Measurements from ENCODE around the gene TVP23C.

The TVP23C gene

DNA sequence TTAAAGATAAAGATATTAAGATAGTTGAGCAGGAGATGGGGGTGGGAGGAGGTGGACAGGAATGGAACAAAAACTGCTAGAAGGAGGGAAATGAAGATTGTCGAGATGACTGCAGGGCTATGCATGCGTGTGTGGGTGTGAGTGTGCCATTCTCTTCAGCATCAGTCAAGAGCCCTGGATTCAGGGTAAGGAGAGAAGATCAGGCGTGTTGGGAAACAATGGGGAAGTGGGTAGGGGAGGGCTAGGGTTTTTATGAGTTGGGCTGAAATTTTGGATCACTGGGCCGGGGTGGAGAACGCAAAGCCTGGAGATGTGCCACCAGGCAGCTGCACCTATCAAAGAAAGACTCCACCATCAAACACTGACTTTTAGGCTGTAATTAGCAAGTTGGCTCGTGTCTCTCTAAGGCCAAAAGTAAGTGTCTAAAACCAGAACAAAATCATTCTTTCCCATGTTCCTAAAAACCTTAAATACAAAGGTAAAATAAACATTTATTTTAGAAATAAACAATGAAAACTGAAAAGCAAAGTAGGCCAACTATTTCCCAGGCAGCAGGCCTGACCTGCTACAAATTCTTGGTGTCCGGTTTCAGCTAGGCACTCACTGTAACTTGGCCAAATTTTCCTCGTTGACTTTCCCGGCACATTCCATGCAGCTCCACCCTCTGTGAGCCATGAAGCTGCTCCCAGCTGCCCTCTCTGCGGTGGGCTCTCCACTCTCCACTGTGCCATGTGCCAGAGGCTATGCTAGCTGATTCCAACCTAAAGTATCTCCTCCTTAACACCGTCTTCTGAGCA, 100.1 kb downstream of the TVP23C start:
- DNase-seq = no peak

DNA sequence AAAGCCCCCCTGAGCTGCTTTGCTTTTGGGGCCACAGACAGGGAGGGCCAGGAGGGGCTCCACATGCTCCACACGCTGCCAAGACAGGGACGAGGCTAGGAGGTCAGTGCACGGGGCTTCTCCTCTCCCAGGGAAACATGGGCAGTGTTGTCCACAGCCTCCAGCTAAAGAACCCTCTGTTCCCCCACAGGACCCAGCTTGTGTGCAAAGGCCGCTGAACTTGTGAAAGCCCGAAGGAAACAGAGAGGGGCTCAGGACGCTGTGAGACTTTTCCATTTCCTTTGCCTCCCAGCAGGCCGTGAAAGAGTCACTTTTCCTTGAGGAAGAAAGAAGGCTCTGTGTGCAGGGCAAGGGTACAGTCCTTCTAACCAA, 105.6 kb downstream of the TVP23C start:
- DNase-seq = no peak

DNA sequence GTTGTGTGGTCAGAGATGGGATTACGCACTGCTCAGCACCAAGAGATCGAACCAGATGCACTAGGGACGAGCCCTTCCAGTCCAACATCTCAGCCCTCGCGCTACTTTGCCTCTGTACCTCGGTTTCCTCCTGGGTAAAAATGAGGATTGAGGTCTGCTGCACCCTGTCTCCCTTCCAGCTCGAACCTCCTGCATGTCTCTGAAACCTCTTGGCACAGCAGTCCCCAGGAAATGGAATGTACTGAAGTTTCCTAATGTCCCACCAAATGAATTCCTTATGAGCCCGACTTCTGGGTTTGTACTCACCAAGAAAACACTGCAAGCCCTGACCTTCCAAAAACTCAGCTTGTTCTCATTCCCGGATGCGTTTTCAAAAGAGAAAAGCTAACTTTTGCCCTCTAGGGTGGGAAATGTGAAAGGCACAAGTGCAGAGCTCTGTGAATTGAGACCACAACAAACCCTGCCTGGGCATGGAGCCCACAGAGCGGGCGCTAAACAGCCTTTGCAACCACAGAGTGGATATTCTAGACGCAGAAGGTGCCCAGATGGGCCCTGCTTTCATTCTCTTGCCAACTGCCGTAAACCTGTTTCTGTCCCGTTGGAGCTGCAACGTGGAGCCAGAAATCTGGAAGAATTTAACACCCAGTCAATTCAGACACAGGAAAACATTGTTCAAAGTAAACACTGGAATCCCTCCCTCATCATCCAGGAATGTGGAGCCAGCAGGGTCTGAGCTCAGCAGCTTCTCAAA, 106.1 kb downstream of the TVP23C start:
- no peak for DNase-seq

DNA sequence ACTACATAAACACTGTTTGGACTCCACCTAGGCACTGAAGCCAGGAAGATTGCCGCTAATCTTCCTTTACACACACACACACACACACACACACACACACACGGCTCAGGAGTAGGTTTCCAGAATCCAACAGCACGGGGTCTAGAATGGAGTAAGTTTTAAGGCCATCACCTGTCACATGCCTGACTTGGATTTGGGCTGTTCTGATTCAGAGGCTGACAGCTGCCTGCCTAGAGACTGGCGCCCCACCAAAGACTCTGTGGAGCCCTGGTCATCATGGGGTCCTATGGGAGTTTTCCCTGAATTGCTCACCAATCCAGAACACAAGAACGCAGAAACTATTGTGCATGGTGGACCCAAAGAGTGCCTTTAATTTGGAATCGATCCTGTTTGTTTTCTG, 106.8 kb downstream of the TVP23C start:
- no peak for DNase-seq

DNA sequence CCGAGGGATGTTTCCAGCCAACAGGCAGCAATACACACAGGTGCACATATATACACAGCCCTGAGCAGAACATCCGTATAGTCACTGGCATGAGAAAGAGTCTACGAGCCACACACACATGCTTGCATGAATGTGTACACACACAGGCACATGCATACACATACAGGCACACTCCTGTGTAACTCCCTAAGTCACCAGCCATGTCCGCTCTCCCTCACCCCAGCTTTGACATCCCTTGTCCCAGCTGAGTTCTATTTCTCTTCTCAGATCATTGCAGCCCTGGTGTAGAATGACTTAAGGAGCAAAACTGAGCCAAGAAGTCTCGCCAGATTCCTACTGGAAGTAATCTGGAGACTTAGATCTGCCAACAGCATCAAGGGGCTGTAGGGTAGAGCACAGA, 108.9 kb downstream of the TVP23C start:
- no peak for DNase-seq

DNA sequence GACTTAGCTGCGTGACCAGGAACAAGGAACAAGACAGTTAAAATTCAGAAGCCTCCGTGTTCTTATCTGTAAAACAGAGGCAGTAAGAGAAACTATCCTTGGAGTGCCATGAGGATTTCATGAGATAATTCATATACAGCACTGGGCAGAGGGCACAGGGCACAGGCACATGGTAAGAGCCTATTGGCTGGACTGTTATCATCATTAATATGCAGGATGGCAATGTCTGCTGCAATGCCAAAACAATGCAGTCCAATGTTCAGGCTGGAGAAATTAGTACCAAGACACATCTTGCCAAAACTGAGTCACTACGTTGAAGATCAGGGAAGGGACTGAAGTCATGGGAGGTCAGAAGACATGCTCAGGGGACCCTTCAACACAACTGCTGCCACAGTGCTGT, 109.5 kb downstream of the TVP23C start:
- no peak for DNase-seq

DNA sequence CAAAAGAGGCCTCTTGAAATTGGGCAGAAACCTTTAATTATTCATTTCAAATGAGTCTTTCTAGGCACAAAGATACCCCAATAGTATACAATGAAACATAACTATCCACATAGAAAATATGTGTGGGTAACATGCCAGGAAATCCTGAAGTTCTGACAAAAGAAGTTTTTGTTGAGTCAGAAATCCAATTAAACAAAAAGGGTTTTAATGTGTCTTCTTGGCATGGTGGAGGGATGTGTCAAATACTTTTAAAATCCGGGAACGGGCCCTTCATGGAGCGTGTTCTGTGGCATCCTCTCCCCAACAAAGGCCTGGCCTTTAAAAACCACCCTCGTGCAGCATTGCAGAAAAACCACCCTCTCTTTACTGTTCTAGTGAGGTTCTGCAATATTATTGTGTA, 110.0 kb downstream of the TVP23C start:
- no peak for DNase-seq

DNA sequence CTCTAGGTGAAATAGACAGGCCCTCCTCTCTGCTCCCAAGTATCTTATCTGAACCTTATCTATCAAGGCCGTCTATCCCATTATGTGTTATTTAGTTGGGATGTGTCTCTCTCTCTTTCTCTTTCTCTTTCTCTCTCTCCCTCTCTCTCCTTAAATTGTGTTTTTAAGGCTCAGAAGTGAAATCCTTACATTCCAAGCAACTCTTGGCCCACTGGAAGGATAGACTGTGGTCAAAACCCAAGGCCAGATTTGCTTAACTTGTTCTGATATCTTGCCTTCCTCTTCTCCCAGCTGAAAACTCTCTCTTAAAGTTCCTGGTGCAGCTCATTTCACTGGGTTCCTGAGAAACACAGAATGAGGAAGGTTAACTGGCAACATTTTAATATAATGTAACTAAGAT, 110.5 kb downstream of the TVP23C start:
- DNase-seq = no peak
